B cell (primary cell): Measurements from ENCODE around the gene GTPBP6. TPM values are rescaled to one million over a fixed set of nuclear protein-coding genes. Genes with fewer than 3 reads are reported as not detected.
"Not testable (repeated sequence)": the region's sequence is repeated elsewhere in the genome, so short reads cannot be mapped to it uniquely, and the experiment has no call there.

ENCODE experiments used
- ATAC-seq: fragments of 200-7000 bp; cut with Tn5 transposase; one replicate; pipeline ENCODE4 v1.10.0; 2021; ENCODE audit warnings: low read depth, mild to moderate bottlenecking, moderate number of reproducible peaks, moderate library complexity
- CTCF ChIA-PET: fragments of 350-600 bp; sonication (Branson Sonifier 250); formaldehyde crosslinking; loops from one replicate; lab custom pipeline; 2021; ENCODE audit warnings: antibody characterized with exemption, inconsistent platforms; lab: Charles Lee
- POLR2A ChIA-PET: fragments of 350-600 bp; sonication (Branson Sonifier 250); formaldehyde crosslinking; loops from one replicate; lab custom pipeline; 2021; ENCODE audit warnings: antibody characterized with exemption; lab: Charles Lee
- DNase-seq: peaks from one replicate; pipeline ENCODE4 v3.0.0; 2013
- H2AFZ ChIP-seq: 2 replicates; pipeline ENCODE4 v1.6.1; 2012; ENCODE audit warnings: mild to moderate bottlenecking, low read depth, low read length; ENCODE audit not compliant: insufficient read depth, poor library complexity, severe bottlenecking
- H3K27ac ChIP-seq, 2 donors: 1 replicate in 1 of 2; 2 replicates in 1 of 2; pipeline ENCODE4 v1.5.1; 2012 to 2013; ENCODE audit warnings: low read length in 2 of 2, mild to moderate bottlenecking in 2 of 2, moderate library complexity in 1 of 2
- H3K27me3 ChIP-seq, 4 experiments: fragments of 200-600 bp in 1 of 4; sonication (generic) in 1 of 4; replicated peaks in 1 of 4; 1 replicate in 2 of 4; 2 replicates in 2 of 4; pipeline versions ENCODE4 v1.6.1 to v1.7.0; 2013 to 2016; ENCODE audit warnings: low read length in 3 of 4, mild to moderate bottlenecking in 2 of 4, mixed read lengths in 1 of 4, moderate library complexity in 1 of 4; ENCODE audit not compliant: insufficient read depth in 4 of 4, control insufficient read depth in 3 of 4; ENCODE audit errors: control extremely low read depth in 1 of 4
- H3K36me3 ChIP-seq, 2 experiments: replicated peaks in 1 of 2; 1 replicate in 1 of 2; 2 replicates in 1 of 2; pipeline versions ENCODE4 v1.6.1 to v1.7.1; 2013; ENCODE audit warnings: low read length in 1 of 2; ENCODE audit not compliant: insufficient read depth in 2 of 2, control insufficient read depth in 1 of 2; ENCODE audit errors: control extremely low read depth in 1 of 2, extremely low read depth in 1 of 2
- H3K4me1 ChIP-seq, 2 donors: fragments of 200-600 bp in 1 of 2; sonication (generic) in 1 of 2; 1 replicate in 1 of 2; 2 replicates in 1 of 2; pipeline versions ENCODE4 v1.5.1 to v1.6.1; 2013 to 2017; ENCODE audit warnings: low read length in 2 of 2; ENCODE audit not compliant: control insufficient read depth in 2 of 2, insufficient read depth in 2 of 2
- H3K4me2 ChIP-seq: replicated peaks from 2 replicates; pipeline ENCODE3; 2012; ENCODE audit warnings: mild to moderate bottlenecking, low read depth, low read length; ENCODE audit not compliant: poor library complexity, severe bottlenecking
- H3K4me3 ChIP-seq, 5 experiments: fragments of 200-600 bp in 1 of 5; sonication (generic) in 1 of 5; 1 replicate in 3 of 5; 2 replicates in 2 of 5; pipeline versions ENCODE4 v1.5.1 to v1.7.0; 2011 to 2016; ENCODE audit warnings: low read length in 4 of 5, mild to moderate bottlenecking in 4 of 5, low read depth in 2 of 5, control low read depth in 1 of 5, moderate library complexity in 1 of 5; ENCODE audit not compliant: insufficient read depth in 1 of 5; ENCODE audit errors: control extremely low read depth in 1 of 5, extremely low read depth in 1 of 5
- H3K79me2 ChIP-seq: fragments of 200-600 bp; sonication (generic); one replicate; pipeline ENCODE4 v1.6.0; 2016; ENCODE audit warnings: low read length; ENCODE audit not compliant: control insufficient read depth, insufficient read depth
- H3K9ac ChIP-seq: fragments of 200-600 bp; sonication (generic); 2 replicates; pipeline ENCODE4 v1.6.1; 2017; ENCODE audit warnings: mild to moderate bottlenecking, low read length, moderate library complexity
- H3K9me3 ChIP-seq, 3 donors: one replicate each; pipeline versions ENCODE4 v1.6.1 to v1.7.1; 2013; ENCODE audit warnings: low read length in 2 of 3; ENCODE audit not compliant: control insufficient read depth in 2 of 3, insufficient read depth in 1 of 3; ENCODE audit errors: control extremely low read depth in 1 of 3
- H4K20me1 ChIP-seq: 2 replicates; pipeline ENCODE4 v1.6.0; 2012; ENCODE audit warnings: mild to moderate bottlenecking, low read length; ENCODE audit not compliant: insufficient read depth, control insufficient read depth, poor library complexity, severe bottlenecking
- H3K27ac Mint-ChIP-seq: one replicate; pipeline ENCODE4 v1.8.0; 2021; ENCODE audit warnings: mixed read lengths
- H3K27me3 Mint-ChIP-seq: one replicate; pipeline ENCODE4 v1.8.0; 2021; ENCODE audit warnings: mixed read lengths
- H3K4me1 Mint-ChIP-seq: one replicate; pipeline ENCODE4 v1.8.0; 2021; ENCODE audit warnings: mixed read lengths
- H3K4me3 Mint-ChIP-seq: one replicate; pipeline ENCODE4 v1.8.0; 2021; ENCODE audit warnings: mixed read lengths
- H3K9me3 Mint-ChIP-seq: one replicate; pipeline ENCODE4 v1.8.0; 2022; ENCODE audit warnings: mixed read lengths; ENCODE audit not compliant: insufficient read depth
- EZH2 ChIP-seq: IDR thresholded peaks from 2 replicates; pipeline ENCODE4 v1.6.1; 2012; ENCODE audit warnings: borderline replicate concordance, low read depth, mild to moderate bottlenecking, moderate library complexity, low read length; ENCODE audit not compliant: insufficient read depth, poor library complexity, severe bottlenecking
- WGBS: methylation state at CpG from one replicate; pipeline ENCODE4 v1.1.5; 2013; ENCODE audit warnings: missing lambda C conversion rate; ENCODE audit not compliant: insufficient coverage; 5-methylcytosine and 5-hydroxymethylcytosine counted together
- intact Hi-C: fragments of 100-400 bp; cut with micrococcal nuclease; formaldehyde crosslinking; loops from one replicate; pipeline ENCODE4 v1.10.0; 2022
- polyA plus RNA-seq: library from polyadenylated mRNA; depleted of rRNA; stranded (reverse); fragments of >200 nt; gene quantifications from 2 replicates; pipeline ENCODE4 v1.2.3, GENCODE V29; 2012
- total RNA-seq, 2 donors: library from RNA; stranded (reverse); fragments of 120-200 nt in 1 of 2; gene quantifications; 1 replicate in 1 of 2; 2 replicates in 1 of 2; pipeline versions ENCODE4 v1.2.3 to v1.2.4, GENCODE V29; 2013 to 2022
- TF ChIP-seq, protein P1 (sequence below): fragments of 200-600 bp; IDR thresholded peaks from one replicate; pipeline ENCODE4 v1.8.0; 2022; ENCODE audit warnings: antibody characterized with exemption, mild to moderate bottlenecking

GTPBP6 gene
- total and polyA plus RNA-seq, 2 donors (not counting 1 experiment from before 2014, with no cell fraction given), result 72.9 to 82.9 TPM

- no peaks in the 10 kb centered on the region for H3K79me2 ChIP-seq
- H3K27me3 ChIP-seq, result peaks cover 0 to 21% (median 5%) of the 10 kb centered on the region in 4 experiments
- H2AFZ ChIP-seq, result no peak overlapping the region
- H3K9me3 Mint-ChIP-seq, result no peaks in the 10 kb centered on the region
- H3K4me1 Mint-ChIP-seq, result peaks cover 2% of the 10 kb centered on the region
- ATAC-seq (no peak), DNase-seq (no peak)
- POLR2A ChIA-PET, result no interaction called here
- intact Hi-C loops, result no loop called here
- 93% methylated on average over 16 of the region's 23 CpGs for WGBS
- H3K27ac Mint-ChIP-seq, result no peak overlapping the region
- no peak overlapping the region for H3K27ac ChIP-seq
- H3K36me3 ChIP-seq, result peaks cover 0 to 6% of the 10 kb centered on the region in 2 experiments
- no peak overlapping the region for H3K4me2 ChIP-seq
- H3K4me1 ChIP-seq, result peaks cover 16 to 19% of the 10 kb centered on the region in 2 donors
- H3K9me3 ChIP-seq, result peaks cover 0 to 12% (median 0%) of the 10 kb centered on the region in 3 donors
- H3K4me3 Mint-ChIP-seq, result no peak overlapping the region
- H4K20me1 ChIP-seq, result no peaks in the 10 kb centered on the region
- CTCF ChIA-PET, result no interaction called here
- H3K27me3 Mint-ChIP-seq, result peaks cover 3% of the 10 kb centered on the region
- no peak overlapping the region for H3K9ac ChIP-seq
- no peak overlapping the region for H3K4me3 ChIP-seq
- no peak for TF ChIP-seq EZH2
- TF ChIP-seq, protein P1, sequence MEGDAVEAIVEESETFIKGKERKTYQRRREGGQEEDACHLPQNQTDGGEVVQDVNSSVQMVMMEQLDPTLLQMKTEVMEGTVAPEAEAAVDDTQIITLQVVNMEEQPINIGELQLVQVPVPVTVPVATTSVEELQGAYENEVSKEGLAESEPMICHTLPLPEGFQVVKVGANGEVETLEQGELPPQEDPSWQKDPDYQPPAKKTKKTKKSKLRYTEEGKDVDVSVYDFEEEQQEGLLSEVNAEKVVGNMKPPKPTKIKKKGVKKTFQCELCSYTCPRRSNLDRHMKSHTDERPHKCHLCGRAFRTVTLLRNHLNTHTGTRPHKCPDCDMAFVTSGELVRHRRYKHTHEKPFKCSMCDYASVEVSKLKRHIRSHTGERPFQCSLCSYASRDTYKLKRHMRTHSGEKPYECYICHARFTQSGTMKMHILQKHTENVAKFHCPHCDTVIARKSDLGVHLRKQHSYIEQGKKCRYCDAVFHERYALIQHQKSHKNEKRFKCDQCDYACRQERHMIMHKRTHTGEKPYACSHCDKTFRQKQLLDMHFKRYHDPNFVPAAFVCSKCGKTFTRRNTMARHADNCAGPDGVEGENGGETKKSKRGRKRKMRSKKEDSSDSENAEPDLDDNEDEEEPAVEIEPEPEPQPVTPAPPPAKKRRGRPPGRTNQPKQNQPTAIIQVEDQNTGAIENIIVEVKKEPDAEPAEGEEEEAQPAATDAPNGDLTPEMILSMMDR, result no peak
Observed at GRCh38 chrX:329291-329910, 10.8 kb upstream of the GTPBP6 start.

GRCh38 chrX:327660-328126 lies 9.1 kb upstream of the GTPBP6 start:
- H3K4me1 Mint-ChIP-seq, result peaks cover 13% of the 10 kb centered on the region
- H3K4me3 ChIP-seq, result no peak overlapping the region
- H3K27ac ChIP-seq, result no peak overlapping the region
- peaks cover 20 to 33% of the 10 kb centered on the region in 2 donors for H3K4me1 ChIP-seq
- ATAC-seq (no peak), DNase-seq (no peak)
- no peak overlapping the region for H3K27ac Mint-ChIP-seq
- POLR2A ChIA-PET, result no interaction called here
- no peaks in the 10 kb centered on the region for H3K9me3 Mint-ChIP-seq
- no peak overlapping the region for H3K9ac ChIP-seq
- H2AFZ ChIP-seq, result no peak overlapping the region
- H4K20me1 ChIP-seq, result no peaks in the 10 kb centered on the region
- no peaks in the 10 kb centered on the region for H3K79me2 ChIP-seq
- H3K27me3 ChIP-seq, result peaks cover 0 to 30% (median 5%) of the 10 kb centered on the region in 4 experiments
- H3K4me3 Mint-ChIP-seq, result no peak overlapping the region
- 93% methylated on average over 30 of the region's 33 CpGs for WGBS
- TF ChIP-seq EZH2, result no peak
- TF ChIP-seq, protein P1, result no peak
- peaks cover 3% of the 10 kb centered on the region for H3K27me3 Mint-ChIP-seq
- peaks cover 0 to 12% (median 0%) of the 10 kb centered on the region in 3 donors for H3K9me3 ChIP-seq
- CTCF ChIA-PET, result no interaction called here
- H3K4me2 ChIP-seq, result no peak overlapping the region
- no peaks in the 10 kb centered on the region for H3K36me3 ChIP-seq
- intact Hi-C loops, result no loop called here

- H3K27ac ChIP-seq, POLR2A ChIA-PET, H3K79me2 ChIP-seq, H3K27ac Mint-ChIP-seq, H3K9ac ChIP-seq, H3K4me3 ChIP-seq, intact Hi-C loops, H3K4me2 ChIP-seq, H3K4me3 Mint-ChIP-seq, ATAC-seq, H3K9me3 Mint-ChIP-seq, H3K9me3 ChIP-seq, H3K36me3 ChIP-seq, H2AFZ ChIP-seq, H4K20me1 ChIP-seq, H3K27me3 Mint-ChIP-seq, CTCF ChIA-PET: not testable (repeated sequence)
- H3K4me1 Mint-ChIP-seq, result peaks cover 23% of the 10 kb centered on the region
- DNase-seq, result peak; percentile 55
- WGBS, result 46% methylated on average over 14 of the region's 14 CpGs
- peaks cover 15 to 31% of the 10 kb centered on the region in 2 donors for H3K4me1 ChIP-seq
- peaks cover 0 to 17% (median 0%) of the 10 kb centered on the region in 4 experiments for H3K27me3 ChIP-seq
Observed at GRCh38 chrX:324664-325063, 6.1 kb upstream of the GTPBP6 start.
